Adipose tissue (tissue), 3 donors: Measurements from ENCODE around the gene RPS6KA5. TPM values are rescaled to one million over a fixed set of nuclear protein-coding genes. Genes with fewer than 3 reads are reported as not detected.
"Not testable (repeated sequence)": the region's sequence is repeated elsewhere in the genome, so short reads cannot be mapped to it uniquely, and the experiment has no call there.

Experiments used
- H3K27ac ChIP-seq: one replicate; pipeline ENCODE4 v1.5.1; 2013; ENCODE audit warnings: low read depth, low read length
- WGBS, 3 donors: extraction: QIAGEN DNeasy Blood & Tissue Kit; methylation state at CpG; one replicate each; pipeline ENCODE4 v1.1.7; 2013; 5-methylcytosine and 5-hydroxymethylcytosine counted together
- polyA plus RNA-seq, 3 donors: library from polyadenylated mRNA; stranded (reverse); fragments of 200-250 nt; gene quantifications; one replicate each; pipeline ENCODE4 v1.2.3, GENCODE V29; 2013
- donor health status: healthy with polysubstance abuse.
- donor health status: Bipolar disorder and iron deficiency.
- donor health status: healthy.

The RPS6KA5 gene
- polyA plus RNA-seq, 3 donors: 1.0 to 2.8 (median 1.8) TPM

DNA sequence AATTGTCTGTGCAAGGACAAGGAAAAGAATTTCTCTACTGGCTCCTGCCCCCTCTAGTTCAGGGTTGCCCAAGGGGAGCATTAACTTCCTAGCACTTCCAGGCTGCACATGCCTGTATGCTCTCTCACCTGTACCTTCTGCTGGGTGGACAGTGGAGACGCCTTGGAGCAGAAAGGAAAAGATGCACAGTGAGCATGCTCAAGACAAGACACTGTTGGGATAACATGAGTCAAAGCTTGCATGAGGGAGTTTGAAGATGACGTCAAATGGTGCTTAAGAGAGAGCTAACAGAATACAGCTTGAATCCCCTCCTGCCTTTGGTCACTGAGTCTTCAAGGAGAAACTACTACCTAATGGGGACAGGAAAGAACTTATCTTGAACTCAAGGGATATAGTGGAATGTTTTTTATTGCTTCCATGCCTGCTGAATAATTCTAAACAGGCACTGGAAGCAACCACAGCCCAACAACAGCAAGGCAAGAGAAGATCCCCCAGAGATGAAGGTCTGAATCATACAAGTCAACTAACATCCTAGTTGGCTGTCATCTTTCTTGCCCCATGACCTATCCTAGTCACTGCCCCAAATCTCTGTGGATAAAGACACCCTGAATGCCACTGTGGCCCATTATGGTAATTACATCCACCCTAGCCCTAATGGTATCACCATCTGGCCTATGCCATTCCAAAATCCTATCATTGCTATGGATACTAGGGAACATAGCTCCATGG, 23.5 kb downstream of the RPS6KA5 start:
- H3K27ac ChIP-seq: no peak overlapping the region
- 88 to 94% (median 90%) methylated on average over 2 of the region's 2 CpGs for WGBS, 3 donors

- WGBS, 3 donors: 40 to 57% (median 41%) methylated on average over 1 of the region's 1 CpG
- no peak overlapping the region for H3K27ac ChIP-seq
These were observed 24.6 kb downstream of the RPS6KA5 start for GRCh38 chr14:91035855-91036254.

DNA sequence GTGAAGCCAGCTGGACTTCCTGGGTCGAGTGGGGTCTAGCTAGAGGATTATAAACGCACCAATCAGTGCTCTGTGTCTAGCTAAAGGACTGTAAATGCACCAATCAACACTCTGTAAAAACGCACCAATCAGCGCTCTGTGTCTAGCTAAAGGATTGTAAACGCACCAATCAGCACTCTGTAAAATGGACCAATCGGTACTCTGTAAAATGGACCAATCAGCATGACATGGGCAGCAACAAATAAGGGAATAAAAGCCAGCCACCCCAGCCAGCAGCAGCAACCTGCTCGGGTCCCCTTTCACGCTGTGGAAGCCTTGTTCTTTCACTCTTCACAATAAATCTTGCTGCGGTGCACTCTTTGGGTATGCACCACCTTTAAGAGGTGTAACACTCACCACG, 26.1 kb downstream of the RPS6KA5 start:
- H3K27ac ChIP-seq: not testable (repeated sequence)
- 70 to 75% (median 71%) methylated on average over 10 of the region's 10 CpGs for WGBS, 3 donors

DNA sequence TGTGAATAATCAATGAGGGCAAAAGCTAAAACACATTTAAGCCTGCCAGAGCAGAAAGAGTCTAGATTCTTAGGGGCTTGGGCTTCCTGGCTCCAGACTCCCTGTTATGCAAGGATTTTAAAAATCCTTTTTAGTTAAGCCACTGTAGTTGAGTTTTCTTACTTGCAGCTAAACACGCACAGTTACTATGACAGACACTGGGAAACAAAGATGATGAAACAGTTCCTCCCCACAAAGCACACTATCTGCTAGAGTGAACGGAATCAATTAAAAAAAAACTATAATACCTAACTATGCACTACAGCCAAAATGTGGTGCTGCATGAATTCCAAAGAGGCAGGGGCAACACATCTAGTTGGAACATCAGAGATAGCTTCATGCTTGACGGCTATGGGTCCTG, 28.2 kb downstream of the RPS6KA5 start:
- WGBS, 3 donors: 53 to 91% (median 68%) methylated on average over 3 of the region's 3 CpGs
- no peak overlapping the region for H3K27ac ChIP-seq

DNA sequence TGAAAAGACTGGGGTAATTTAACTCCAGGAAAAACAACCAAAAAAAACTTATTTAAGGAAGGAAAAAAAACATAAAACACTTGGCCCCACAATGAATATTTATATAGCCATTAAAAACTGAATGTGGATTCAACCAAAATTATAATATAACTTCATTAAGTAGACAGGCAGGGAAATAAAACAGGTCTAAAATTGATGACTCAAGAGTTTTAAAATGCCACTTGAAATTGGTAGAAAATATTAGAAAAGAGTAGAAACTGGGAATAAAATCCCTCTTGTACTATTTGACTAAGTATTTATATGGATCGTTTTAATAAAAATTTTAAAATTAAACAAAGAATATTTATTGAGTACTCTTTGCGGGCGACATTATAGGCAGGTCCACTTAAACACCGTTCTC, 28.8 kb downstream of the RPS6KA5 start:
- WGBS, 3 donors: 91 to 95% (median 94%) methylated on average over 4 of the region's 4 CpGs
- H3K27ac ChIP-seq: no peak overlapping the region

DNA sequence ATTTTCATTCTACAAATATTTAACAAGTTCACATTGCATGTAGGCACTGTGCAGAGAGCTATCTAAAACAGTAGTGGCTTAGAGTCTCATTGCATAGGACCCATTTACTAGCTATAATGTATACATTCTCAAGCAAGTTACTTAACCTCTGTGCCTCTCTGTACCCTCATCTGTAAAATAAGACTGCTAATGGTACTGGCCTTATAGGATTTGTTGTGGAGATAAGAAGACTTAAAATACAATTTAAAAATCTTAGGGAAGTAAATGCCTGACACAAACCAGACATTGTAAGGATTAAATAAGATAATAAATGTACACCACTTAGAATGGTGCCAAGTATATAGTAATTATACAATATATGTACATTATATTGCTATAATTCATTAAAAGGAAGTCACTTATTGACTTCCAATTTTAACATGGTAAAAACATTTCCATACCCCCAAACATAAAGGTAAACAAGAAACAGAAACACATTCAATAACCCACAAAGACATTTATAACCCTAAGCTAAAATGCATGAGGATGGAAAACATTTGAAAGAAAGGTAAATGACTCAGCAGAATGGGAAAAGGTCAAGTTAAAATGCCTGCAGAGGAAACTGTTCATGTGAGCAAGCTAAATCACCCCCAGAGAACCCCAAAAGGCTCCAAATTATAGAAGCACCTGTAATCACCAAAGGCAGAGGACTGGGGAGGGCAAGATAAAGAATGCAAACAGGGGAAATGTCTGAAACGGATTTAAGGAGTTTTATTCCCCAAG, 30.8 kb downstream of the RPS6KA5 start:
- no peak overlapping the region for H3K27ac ChIP-seq
- WGBS, 3 donors: 55 to 81% (median 65%) methylated on average over 1 of the region's 1 CpG

DNA sequence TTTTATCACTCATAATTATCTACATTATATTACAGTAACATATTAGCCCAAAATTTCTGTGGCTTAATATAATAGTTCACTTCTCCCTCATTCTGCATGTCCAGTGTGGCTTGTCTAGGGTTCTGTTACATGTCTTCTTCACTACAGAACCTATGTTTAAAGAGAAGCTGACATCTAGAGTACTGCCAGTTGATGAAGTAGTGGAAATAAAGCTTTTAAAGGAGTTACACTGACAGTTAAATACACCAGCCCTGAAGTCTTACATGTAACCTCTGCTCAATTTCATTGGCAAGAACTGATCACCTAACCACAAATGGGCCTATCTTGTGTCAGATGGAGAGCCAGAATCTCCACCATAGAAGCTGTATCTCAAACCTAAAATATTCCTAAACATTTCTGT, 32.9 kb downstream of the RPS6KA5 start:
- H3K27ac ChIP-seq: no peak overlapping the region

DNA sequence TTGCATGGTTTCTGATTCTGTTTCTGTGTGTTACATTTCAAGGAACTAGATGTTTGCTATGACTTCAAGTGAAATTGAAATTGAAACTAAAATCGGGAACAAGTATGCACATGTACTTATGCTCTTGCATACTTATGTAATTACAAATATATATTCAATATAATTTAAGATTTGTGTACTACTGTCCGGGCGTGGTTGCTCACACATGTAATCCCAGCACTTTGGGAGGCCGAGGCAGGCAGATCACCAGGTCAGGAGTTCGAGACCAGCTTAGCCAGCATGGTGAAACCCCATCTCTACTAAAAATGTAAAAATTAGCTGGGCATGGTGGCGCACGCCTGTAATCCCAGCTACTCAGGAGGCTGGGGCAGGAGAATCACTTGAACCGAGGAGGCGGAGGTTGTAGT, 37.8 kb downstream of the RPS6KA5 start:
- 52 to 89% (median 53%) methylated on average over 9 of the region's 9 CpGs for WGBS, 3 donors
- H3K27ac ChIP-seq: not testable (repeated sequence)

GRCh38 chr14:91021991-91022621, 38.3 kb downstream of the RPS6KA5 start:
- H3K27ac ChIP-seq: no peak overlapping the region
- WGBS, 3 donors: 95 to 97% (median 96%) methylated on average over 1 of the region's 1 CpG

GRCh38 chr14:91021115-91021514, 39.3 kb downstream of the RPS6KA5 start:
- 93 to 95% (median 95%) methylated on average over 3 of the region's 3 CpGs for WGBS, 3 donors
- H3K27ac ChIP-seq: no peak overlapping the region

DNA sequence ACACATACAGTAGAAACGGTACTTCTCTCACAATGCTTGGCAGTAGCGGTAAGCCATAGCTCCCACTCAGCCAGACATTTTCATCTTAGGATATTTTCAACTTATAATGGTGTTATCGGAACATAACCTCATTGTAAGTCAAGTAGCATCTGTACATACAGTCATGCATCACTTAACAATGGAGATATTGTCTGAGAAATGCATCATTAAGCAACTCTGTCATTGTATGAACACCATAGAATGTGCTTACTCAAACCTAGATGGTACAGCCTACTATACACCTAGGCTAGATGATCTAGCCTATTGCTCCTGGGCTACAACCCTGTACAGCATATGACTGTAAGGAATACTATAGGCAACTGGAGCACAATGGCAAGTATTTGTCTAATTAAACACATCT, 40.8 kb downstream of the RPS6KA5 start:
- WGBS, 3 donors: 96 to 99% (median 96%) methylated on average over 3 of the region's 3 CpGs
- no peak overlapping the region for H3K27ac ChIP-seq

- WGBS, 3 donors: 94 to 98% (median 98%) methylated on average over 5 of the region's 5 CpGs
- H3K27ac ChIP-seq: no peak overlapping the region
These were observed 42.0 kb downstream of the RPS6KA5 start for GRCh38 chr14:91018481-91018880.

- no peak overlapping the region for H3K27ac ChIP-seq
- WGBS, 3 donors: 96 to 100% (median 96%) methylated on average over 3 of the region's 3 CpGs
These were observed 43.5 kb downstream of the RPS6KA5 start for GRCh38 chr14:91016800-91017410.

DNA sequence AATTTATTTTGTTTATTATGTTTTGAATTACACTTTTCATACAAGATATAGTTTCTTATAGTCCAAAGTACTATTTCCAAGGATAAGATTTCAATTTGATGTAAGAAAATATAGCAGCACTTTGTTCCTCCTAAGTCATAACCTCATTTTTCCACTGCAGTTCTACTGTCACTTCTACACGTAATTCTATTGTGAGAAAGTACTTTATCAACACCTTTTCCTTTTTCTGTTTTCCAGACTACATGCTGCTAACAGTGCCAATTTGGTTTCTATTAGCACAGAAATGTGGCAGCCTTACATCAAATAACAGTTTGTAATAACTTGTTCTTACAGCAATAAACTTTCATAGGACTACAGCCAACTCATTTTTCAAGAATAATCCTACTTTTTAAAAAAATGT, 45.0 kb downstream of the RPS6KA5 start:
- WGBS, 3 donors: 23 to 46% (median 35%) methylated on average over 1 of the region's 1 CpG
- H3K27ac ChIP-seq: no peak overlapping the region

DNA sequence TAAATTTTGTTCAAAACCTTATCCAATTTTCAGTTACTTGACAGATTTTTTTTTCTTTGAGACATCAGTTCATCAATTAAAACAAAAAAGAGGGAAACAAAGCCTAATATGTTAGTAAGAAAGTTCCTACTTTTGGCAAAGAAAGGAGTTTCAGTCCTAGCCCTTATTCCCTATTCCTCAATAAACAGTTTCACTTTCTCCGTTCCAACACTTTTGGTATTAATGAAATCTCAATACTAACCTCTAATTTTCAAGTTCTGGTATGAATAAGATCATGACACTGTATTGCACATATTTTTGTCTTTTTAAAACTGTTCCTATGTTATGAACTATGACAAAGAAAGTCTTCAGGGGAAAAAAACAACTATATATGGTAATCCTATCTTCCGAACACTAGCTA, 48.4 kb downstream of the RPS6KA5 start:
- 66 to 89% (median 66%) methylated on average over 2 of the region's 2 CpGs for WGBS, 3 donors
- no peak overlapping the region for H3K27ac ChIP-seq

DNA sequence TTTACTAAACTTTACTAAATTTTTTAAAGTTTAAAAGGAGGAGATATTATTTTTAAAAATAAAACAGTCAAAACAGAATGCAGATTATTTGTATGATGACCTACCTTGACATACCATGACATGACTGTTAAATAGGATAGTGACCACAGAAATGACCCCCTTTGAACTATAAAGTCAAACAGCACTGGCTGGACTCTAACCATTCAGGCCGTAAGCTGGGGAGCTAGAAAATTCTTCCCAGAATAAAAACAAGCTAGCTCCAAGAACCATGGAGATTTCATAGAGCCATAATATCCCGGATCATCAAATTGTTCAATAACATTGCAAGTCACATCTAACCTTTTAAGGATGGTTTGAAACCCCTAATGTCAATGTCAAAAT, 50.3 kb downstream of the RPS6KA5 start:
- 91 to 96% (median 94%) methylated on average over 2 of the region's 2 CpGs for WGBS, 3 donors
- H3K27ac ChIP-seq: no peak overlapping the region

DNA sequence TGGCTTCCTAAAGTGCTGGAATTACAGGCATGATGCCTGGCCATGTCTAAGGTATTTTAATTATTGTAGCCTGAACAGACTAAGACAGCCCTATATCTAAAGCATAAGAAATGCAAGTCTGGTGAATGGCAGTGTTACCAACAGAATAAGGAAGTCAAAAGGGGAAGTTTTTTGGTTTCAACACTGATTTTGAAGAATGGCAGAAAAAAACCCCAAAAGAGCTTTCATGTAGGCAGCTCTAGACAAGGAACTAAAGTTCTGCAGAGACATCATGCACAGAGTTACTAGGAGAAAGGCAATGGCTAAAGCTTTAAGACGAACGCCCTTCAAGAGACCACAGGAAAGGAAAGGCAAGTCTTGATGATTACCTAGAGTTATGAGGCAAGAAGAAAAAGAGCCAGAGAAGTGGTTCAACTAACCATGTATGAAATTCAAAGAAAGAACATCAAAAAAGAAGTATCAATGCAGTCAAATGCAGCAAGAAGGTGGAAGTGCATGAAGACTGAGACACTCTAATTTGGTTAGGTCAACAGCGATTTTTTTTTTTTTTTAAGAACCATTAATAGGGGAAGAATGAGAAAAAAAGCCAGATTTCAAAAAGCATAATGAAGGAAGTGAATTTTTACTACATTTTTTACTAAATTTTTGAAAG, 50.8 kb downstream of the RPS6KA5 start:
- H3K27ac ChIP-seq: no peak overlapping the region
- WGBS, 3 donors: 59 to 84% (median 65%) methylated on average over 3 of the region's 3 CpGs

GRCh38 chr14:91008759-91009409, 51.6 kb downstream of the RPS6KA5 start:
- WGBS, 3 donors: 69 to 84% (median 70%) methylated on average over 2 of the region's 2 CpGs
- no peak overlapping the region for H3K27ac ChIP-seq
